ENCODE results near the gene HHATL.

The HHATL gene

GRCh38 chr3:42662037-42662812 is 40.4 kb downstream of the HHATL start:
- DNase-seq = no peak

- no peak for DNase-seq
Measured at GRCh38 chr3:42661593-42662022, 41.0 kb downstream of the HHATL start.

DNA sequence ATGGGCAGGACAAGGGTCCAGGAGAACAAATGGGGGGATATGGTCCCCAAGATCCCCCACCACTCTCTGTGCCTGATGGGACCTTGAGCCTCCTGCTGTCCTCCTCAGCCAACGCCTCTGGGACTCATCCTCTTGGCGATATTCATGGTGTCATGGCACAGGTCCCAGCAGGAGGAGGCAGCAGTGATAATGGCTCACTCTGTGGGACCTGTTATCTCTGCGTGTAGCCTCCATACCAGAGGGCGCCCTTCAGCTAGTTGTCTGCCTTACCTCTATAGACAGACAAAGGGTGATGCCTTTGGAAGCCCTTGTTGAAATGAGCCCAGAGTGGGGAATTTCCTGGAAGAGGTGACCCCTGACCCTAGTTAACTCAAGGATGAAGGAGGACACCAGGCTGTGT is 41.7 kb downstream of the HHATL start:
- no peak for DNase-seq

DNA sequence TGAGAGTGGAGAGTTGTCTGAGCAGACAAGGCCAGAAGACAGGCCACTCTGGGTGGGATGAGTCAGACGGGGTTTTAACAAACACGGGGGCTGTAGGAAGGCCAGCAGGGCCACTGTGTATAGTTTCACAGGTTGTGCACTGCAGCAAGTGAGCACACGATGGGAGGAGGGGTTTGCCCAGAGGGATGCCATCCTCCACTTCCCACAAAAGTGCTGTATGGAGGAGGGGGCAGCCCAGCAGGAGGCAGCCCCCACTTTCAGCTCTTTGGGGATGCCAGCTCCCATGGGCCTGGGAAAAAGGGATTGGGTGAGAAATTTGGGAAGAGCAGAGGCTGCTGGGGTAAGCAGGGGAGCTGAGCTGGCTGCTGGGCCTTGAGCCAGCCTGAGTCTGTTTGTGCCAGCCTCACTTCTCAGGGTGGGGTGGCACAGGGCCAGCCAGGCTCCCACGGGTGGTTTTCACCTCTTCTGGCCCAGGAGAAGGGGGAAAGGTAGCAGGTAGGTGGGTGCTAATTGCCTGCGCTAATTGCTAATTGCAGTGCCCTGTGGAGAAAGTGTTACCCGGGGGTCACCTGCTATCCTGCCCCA is 42.4 kb downstream of the HHATL start:
- no peak for DNase-seq

DNA sequence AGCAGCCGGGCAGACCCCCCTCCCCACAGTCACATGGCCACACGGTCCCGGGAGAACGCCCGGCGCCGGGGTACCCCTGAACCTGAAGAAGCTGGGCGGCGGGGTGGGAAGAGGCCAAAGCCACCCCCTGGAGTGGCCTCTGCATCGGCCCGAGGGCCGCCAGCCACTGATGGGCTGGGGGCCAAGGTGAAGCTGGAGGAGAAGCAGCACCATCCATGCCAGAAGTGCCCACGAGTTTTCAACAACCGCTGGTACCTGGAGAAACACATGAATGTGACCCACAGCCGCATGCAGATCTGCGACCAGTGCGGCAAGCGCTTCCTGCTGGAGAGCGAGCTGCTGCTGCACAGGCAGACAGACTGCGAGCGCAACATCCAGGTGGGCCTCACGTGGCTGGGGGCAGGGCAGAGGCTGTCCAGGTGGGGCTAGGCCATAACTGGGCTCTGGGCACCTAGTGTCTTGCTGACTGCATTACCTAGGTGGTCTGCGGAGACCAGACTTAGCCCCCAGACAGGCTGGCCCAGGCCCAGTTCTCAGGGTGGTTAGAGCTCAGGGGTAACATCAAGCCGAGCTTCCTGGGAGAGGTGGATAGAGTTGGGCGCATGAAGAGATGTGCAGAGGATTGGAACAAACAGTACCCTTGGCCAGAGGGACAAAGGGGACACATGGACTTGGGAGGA is 43.0 kb downstream of the HHATL start:
- DNase-seq = no peak

DNA sequence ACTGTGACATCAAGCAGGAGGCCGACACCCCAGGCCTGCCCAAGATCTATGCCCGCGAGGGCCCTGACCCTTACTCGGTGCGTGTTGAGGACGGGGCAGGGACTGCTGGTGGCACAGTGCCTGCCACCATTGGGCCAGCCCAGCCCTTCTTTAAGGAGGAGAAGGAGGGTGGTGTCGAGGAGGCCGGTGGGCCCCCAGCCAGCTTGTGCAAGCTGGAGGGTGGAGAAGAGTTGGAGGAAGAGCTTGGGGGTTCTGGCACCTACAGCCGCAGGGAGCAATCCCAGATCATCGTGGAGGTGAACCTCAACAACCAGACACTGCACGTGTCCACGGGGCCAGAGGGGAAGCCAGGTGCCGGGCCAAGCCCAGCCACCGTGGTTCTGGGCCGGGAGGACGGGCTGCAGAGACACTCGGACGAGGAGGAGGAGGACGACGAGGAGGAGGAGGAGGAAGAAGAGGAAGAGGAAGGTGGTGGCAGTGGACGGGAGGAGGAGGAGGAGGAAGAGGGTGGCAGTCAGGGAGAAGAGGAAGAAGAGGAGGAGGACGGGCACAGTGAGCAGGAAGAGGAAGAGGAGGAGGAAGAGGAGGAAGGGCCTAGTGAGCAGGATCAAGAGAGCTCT is 43.7 kb downstream of the HHATL start:
- no peak for DNase-seq

DNA sequence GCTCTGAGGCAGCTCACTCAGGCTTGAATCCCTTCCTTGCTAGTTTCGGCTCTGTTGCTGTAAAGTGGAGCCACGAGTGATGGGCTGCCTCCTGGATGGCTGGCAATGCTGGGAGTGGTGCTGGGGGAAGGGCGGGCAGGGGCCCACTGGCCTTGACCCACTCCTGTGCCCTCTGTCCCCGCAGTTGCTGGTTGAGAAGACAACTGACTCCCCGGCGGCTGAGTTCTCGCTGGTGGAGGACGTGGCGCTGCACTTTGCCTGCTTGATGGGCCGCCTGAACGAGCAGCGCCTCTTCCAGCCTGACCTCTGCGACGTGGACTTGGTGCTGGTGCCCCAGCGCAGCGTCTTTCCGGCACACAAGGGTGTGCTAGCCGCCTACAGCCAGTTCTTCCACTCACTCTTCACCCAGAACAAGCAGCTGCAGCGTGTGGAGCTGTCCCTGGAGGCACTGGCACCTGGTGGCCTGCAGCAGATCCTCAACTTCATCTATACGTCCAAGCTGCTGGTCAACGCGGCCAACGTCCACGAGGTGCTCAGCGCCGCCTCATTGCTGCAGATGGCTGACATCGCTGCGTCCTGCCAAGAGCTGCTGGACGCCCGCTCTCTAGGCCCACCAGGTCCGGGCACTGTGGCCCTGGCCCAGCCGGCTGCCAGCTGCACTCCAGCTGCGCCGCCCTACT is 44.4 kb downstream of the HHATL start:
- DNase-seq = no peak

GRCh38 chr3:42657675-42658074 is 44.9 kb downstream of the HHATL start:
- DNase-seq = no peak

GRCh38 chr3:42656680-42657610 is 45.7 kb downstream of the HHATL start:
- DNase-seq = no peak

DNA sequence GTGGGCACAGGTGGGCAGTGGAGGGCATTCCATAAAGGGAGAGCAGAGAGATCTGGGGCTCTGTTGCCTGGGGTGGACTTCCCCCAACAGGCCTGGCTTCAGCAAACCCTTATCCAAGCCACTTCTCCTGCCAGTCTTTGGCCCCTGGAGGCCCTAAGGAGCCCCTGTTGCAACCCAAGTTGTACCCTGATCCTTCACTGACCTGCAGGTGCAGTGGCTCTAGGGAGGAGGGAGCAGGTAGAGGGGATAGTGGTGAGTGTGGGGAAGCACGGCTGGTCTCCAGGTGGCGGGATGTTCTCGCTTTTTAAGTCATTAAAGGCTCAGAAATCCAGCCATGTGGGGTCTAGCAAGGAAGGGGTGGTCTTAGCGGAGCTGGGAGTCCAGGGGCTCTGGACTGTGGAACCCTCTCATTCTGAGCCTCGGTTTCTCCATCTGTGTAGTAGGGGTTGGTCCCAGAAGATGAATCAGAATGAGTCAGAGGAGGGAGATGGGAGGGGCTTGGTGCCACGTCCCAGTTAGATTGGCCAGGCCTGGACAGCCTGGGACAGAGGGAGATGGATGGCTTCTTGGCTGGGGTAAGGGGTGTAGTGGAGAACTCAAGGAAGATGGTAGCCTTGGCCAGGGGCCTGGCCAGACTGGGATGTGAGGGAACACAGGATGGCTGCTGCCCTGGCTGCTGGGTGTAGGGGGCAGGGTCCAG is 46.5 kb downstream of the HHATL start:
- no peak for DNase-seq

DNA sequence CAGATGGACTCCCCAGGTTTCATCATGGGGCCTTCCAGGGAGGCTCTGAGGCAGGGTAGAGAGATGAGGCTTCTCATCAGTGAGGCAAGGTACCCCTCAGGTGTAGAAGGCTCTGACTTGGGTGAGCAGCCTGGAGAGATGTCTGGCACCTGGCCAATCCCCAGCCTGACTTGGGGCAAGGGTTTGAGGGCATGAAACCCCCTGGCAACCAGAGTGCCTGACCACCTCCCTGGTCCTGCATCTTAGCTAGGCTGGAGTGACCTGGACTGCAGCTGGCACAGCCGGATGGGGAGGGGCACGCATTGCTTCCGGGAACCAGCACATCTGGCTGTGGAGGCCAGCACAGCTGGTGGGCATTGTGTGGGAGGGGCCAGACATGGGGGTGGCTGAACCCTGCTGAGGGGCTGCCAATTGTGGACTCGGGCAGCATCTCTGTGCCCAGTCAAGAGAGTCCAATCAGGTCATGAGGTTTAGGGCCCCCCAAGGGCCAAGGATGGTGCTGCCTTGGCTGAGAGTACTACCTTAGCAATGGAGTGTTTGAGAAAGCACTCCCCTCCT is 47.2 kb downstream of the HHATL start:
- no peak for DNase-seq

- no peak for DNase-seq
Measured at GRCh38 chr3:42654331-42655201, 48.0 kb downstream of the HHATL start.

DNA sequence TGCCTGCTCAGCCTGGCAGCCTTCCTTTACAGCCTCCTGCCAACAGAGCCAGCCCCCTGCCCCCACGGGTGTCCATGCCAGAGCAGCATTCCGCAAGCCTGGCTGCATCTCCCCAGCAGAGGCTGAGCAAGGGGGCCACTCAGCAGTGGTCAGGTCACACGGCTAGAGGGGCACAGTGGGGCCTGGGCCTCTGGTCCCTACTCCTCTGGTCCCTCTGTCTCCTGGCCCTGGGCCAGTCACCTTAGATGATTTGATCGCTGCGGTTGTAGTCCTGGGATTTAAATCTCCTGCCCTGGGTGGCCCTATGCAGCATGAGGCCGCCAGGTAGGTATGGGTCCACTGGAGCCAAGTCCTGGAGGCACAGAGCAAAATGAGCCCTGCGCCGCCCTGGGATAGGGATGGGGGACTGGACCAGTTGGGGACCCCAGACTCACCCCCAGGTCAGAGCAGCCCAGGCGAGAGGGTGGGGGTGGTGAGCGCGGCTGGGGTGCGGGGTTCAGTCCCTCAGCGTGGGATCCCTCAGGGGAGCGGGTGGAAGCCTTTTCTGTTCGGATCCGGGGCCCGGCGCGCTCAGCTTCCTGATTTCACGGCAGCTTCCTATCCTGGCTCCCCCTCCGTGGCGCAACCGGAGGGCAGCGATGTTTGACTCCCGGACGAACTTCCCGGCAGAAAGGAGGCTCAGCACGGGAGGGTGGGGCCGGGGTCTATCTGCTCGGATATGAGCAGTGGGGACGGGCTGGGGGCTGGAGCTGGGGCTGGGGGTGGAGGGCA is 48.9 kb downstream of the HHATL start, which contains the start of gene ZBTB47:
Gene ZBTB47, plus strand, starts transcription at position 138 of the 771 bp plus-strand sequence. CDS start 4,659 bp downstream, outside the sequence.
- no peak for DNase-seq

DNA sequence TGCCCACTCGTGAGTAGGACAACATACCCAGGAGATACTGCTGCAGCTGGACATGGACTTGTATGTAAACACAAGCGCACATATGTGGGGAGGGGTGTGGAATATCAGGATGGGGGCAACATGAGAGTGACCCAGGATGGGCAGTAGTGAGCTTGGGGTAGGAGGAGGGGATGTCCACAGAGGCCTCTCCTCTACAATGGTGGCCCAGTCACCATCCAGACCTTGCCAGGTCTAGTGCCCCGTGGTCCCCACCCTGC is 49.4 kb downstream of the HHATL start:
- DNase-seq = no peak

- DNase-seq = no peak
Measured at GRCh38 chr3:42652611-42653302, 49.8 kb downstream of the HHATL start.

GRCh38 chr3:42652251-42652610 is 50.4 kb downstream of the HHATL start:
- no peak for DNase-seq

GRCh38 chr3:42651248-42652091 is 51.1 kb downstream of the HHATL start:
- no peak for DNase-seq

GRCh38 chr3:42649783-42650182 is 52.8 kb downstream of the HHATL start:
- DNase-seq = no peak
